Smooth muscle cell (in vitro differentiated cells): ENCODE results near the gene KCNA10. TPM values are rescaled to one million over a fixed set of nuclear protein-coding genes. Genes with fewer than 3 reads are reported as not detected.
A peak's percentile ranks its signal among the peaks of the same experiment; 100 is the strongest.

Experiments used
- DNase-seq: peaks from one replicate; lab custom pipeline; 2025; ENCODE audit not compliant: unreplicated experiment; lab: John Stamatoyannopoulos, UW
- H2AFZ ChIP-seq: fragments of 200-600 bp; sonication (generic); 2 replicates; pipeline ENCODE4 v1.6.0; 2016; ENCODE audit warnings: antibody characterized with exemption, low read depth, mild to moderate bottlenecking
- H3F3A ChIP-seq: fragments of 200-600 bp; sonication (generic); 2 replicates; pipeline ENCODE4 v1.6.0; 2017; ENCODE audit warnings: antibody characterized with exemption, low read depth
- H3K27ac ChIP-seq: fragments of 200-600 bp; sonication (generic); 2 replicates; pipeline ENCODE4 v1.5.1; 2016; ENCODE audit warnings: low read depth, mild to moderate bottlenecking
- H3K27me3 ChIP-seq: fragments of 200-600 bp; sonication (generic); 2 replicates; pipeline ENCODE4 v1.6.1; 2016; ENCODE audit warnings: low read depth, mild to moderate bottlenecking
- H3K36me3 ChIP-seq: fragments of 200-600 bp; sonication (generic); 2 replicates; pipeline ENCODE4 v1.5.1; 2016; ENCODE audit warnings: low read depth
- H3K4me1 ChIP-seq: fragments of 200-600 bp; sonication (generic); 2 replicates; pipeline ENCODE4 v1.5.1; 2016; ENCODE audit warnings: low read depth
- H3K4me2 ChIP-seq: fragments of 200-600 bp; sonication (generic); 2 replicates; pipeline ENCODE4 v1.6.0; 2016; ENCODE audit warnings: mild to moderate bottlenecking
- H3K4me3 ChIP-seq: fragments of 200-600 bp; sonication (generic); 2 replicates; pipeline ENCODE4 v1.5.1; 2016; ENCODE audit warnings: mild to moderate bottlenecking
- H3K79me2 ChIP-seq: fragments of 200-600 bp; sonication (generic); 2 replicates; pipeline ENCODE4 v1.6.0; 2016; ENCODE audit warnings: low read depth, mild to moderate bottlenecking
- H3K9ac ChIP-seq: fragments of 200-600 bp; sonication (generic); 2 replicates; pipeline ENCODE4 v1.6.0; 2016; ENCODE audit warnings: low read depth
- H3K9me3 ChIP-seq: fragments of 200-600 bp; sonication (generic); replicated peaks from 2 replicates; pipeline ENCODE4 v1.5.1; 2016; ENCODE audit warnings: low read depth
- H4K20me1 ChIP-seq: fragments of 200-600 bp; sonication (generic); 2 replicates; pipeline ENCODE4 v1.6.0; 2016; ENCODE audit warnings: low read depth
- WGBS: methylation state at CpG from one replicate; pipeline ENCODE4 v1.1.7; 2016; ENCODE audit warnings: low lambda C conversion rate; 5-methylcytosine and 5-hydroxymethylcytosine counted together
- polyA plus RNA-seq: library from polyadenylated mRNA; unstranded; fragments of >200 nt; fragmentation: Nextera tagmentation; extraction: Ambion mirVana; gene quantifications from 2 replicates; pipeline ENCODE4 v1.2.1, GENCODE V29; 2016
- total RNA-seq: library from RNA; depleted of rRNA; stranded (reverse); fragments of >200 nt; gene quantifications from 2 replicates; pipeline ENCODE4 v1.2.3, GENCODE V29; 2014
- TF ChIP-seq, protein P1 (sequence below): fragments of 200-600 bp; sonication (generic); IDR thresholded peaks from 2 replicates; pipeline ENCODE4 v1.5.1; 2017; ENCODE audit warnings: borderline replicate concordance, mild to moderate bottlenecking, antibody characterized with exemption; ENCODE audit not compliant: insufficient read depth, poor library complexity, severe bottlenecking

Gene KCNA10
- total and polyA plus RNA-seq, 2 experiments from 2014 or later, result not detected

DNA sequence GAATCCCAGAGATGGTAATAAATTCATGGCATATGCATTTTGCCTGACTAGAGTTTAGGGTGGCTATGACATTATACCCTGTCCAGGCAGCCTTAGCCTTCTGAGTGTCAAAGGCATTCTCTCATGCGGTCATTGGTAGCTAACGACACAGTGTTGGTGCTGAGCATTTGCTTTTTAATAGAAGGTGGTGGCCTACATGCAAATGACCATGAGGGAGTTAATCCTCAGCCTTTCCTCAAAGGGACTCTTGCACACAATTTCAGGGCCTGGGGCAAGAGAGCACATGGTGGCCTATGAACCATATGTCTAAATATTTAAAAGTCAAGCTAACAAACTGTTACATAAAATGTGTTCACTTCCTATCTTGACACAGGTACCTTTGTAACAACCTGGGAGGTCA lies 30.9 kb upstream of the KCNA10 start:
- no peak overlapping the region for H3K27ac ChIP-seq
- H3K79me2 ChIP-seq, result no peaks in the 10 kb centered on the region
- no peak for DNase-seq
- H2AFZ ChIP-seq, result no peak overlapping the region
- no peaks in the 10 kb centered on the region for H3K4me1 ChIP-seq
- no peak overlapping the region for H3K4me2 ChIP-seq
- no peaks in the 10 kb centered on the region for H4K20me1 ChIP-seq
- H3K9ac ChIP-seq, result no peak overlapping the region
- WGBS, result 55% methylated on average over 2 of the region's 2 CpGs
- H3K4me3 ChIP-seq, result no peak overlapping the region
- H3F3A ChIP-seq, result no peaks in the 10 kb centered on the region
- H3K9me3 ChIP-seq, result no peaks in the 10 kb centered on the region
- no peaks in the 10 kb centered on the region for H3K36me3 ChIP-seq
- TF ChIP-seq, protein P1, sequence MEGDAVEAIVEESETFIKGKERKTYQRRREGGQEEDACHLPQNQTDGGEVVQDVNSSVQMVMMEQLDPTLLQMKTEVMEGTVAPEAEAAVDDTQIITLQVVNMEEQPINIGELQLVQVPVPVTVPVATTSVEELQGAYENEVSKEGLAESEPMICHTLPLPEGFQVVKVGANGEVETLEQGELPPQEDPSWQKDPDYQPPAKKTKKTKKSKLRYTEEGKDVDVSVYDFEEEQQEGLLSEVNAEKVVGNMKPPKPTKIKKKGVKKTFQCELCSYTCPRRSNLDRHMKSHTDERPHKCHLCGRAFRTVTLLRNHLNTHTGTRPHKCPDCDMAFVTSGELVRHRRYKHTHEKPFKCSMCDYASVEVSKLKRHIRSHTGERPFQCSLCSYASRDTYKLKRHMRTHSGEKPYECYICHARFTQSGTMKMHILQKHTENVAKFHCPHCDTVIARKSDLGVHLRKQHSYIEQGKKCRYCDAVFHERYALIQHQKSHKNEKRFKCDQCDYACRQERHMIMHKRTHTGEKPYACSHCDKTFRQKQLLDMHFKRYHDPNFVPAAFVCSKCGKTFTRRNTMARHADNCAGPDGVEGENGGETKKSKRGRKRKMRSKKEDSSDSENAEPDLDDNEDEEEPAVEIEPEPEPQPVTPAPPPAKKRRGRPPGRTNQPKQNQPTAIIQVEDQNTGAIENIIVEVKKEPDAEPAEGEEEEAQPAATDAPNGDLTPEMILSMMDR, result no peak
- H3K27me3 ChIP-seq, result peaks cover 70% of the 10 kb centered on the region

DNA sequence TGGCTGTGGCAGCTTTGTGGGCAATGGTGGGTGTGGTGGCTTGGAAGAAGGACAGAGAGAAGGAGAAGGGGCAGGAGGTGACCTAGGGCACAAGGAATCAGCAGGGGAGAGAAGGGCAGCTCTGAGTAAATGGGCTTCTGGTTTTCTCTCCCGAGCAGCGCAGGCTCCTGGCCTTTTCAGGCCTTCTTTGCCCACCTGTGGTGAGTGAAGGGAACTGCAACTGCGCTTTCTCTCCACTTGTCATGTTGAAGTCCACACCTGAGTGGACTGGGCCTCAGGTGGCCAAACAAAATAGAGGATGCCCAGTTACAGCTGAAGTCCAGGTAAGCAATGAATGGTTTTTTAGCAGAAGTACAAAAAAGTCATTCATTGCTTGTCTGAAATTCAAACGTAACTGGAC lies 29.4 kb upstream of the KCNA10 start:
- DNase-seq, result no peak
- no peaks in the 10 kb centered on the region for H3K36me3 ChIP-seq
- H4K20me1 ChIP-seq, result no peaks in the 10 kb centered on the region
- H3F3A ChIP-seq, result no peaks in the 10 kb centered on the region
- no peaks in the 10 kb centered on the region for H3K4me1 ChIP-seq
- peaks cover 64% of the 10 kb centered on the region for H3K27me3 ChIP-seq
- no peak overlapping the region for H3K4me3 ChIP-seq
- no peak overlapping the region for H3K9ac ChIP-seq
- no peak overlapping the region for H3K27ac ChIP-seq
- H3K79me2 ChIP-seq, result no peaks in the 10 kb centered on the region
- H3K9me3 ChIP-seq, result no peaks in the 10 kb centered on the region
- no peak overlapping the region for H2AFZ ChIP-seq
- WGBS, result 38% methylated on average over 4 of the region's 4 CpGs
- TF ChIP-seq, protein P1, result peak; percentile 42
- no peak overlapping the region for H3K4me2 ChIP-seq

DNA sequence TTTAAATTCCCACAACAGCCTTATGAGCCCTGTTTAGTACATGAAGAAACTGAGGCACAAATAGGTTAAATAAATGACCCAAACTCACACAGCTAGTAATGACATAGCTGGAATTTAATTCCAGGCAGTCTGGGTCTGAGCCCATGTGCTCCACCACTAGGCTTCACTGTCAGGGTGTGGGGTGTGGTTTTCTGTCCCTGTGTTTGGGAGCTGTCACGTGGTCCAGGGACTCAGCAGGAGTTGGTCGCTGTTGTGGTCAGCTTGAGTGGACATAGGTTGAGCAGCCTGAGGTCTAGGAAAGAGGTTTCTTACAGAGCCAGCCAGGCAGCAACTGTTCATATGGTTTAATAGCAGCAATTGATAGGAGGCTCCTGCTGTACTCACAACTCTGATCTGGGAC lies 28.0 kb upstream of the KCNA10 start:
- Histone ChIP-seq H3K9ac (no peak overlapping the region), H3F3A (no peaks in the 10 kb centered on the region), H3K4me1 (no peaks in the 10 kb centered on the region), H4K20me1 (no peaks in the 10 kb centered on the region), H3K36me3 (no peaks in the 10 kb centered on the region), H3K27me3 (peaks cover 50% of the 10 kb centered on the region), H3K9me3 (no peaks in the 10 kb centered on the region), H3K4me3 (no peak overlapping the region), H3K27ac (no peak overlapping the region), H2AFZ (no peak overlapping the region), H3K79me2 (no peaks in the 10 kb centered on the region), H3K4me2 (no peak overlapping the region)
- WGBS, result 59% methylated on average over 2 of the region's 2 CpGs
- no peak for DNase-seq
- TF ChIP-seq, protein P1, result no peak

DNA sequence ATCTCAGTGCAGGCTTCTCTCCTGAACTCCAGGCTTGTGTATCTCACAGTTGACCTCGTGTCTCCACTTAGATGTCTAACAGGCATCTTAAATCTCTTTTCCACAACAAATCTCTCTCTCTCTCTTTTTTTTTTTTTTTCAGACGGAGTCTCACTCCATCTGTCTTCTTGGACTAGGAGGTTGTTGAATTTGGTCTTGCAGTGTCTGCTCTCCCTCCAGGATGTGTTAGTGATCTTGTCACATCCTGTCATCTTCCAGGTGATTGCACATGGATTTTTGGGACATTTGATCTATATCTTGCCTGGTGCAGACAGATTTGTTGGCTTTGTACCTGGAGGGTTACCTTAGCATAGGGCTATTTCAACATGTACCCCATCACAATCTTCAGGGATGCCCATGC lies 26.5 kb upstream of the KCNA10 start:
- WGBS, result 56% methylated on average over 2 of the region's 2 CpGs
- no peaks in the 10 kb centered on the region for H3K79me2 ChIP-seq
- no peaks in the 10 kb centered on the region for H3F3A ChIP-seq
- peaks cover 36% of the 10 kb centered on the region for H3K27me3 ChIP-seq
- no peak overlapping the region for H3K4me2 ChIP-seq
- DNase-seq, result no peak
- H4K20me1 ChIP-seq, result no peaks in the 10 kb centered on the region
- no peaks in the 10 kb centered on the region for H3K36me3 ChIP-seq
- no peak overlapping the region for H3K4me3 ChIP-seq
- H2AFZ ChIP-seq, result no peak overlapping the region
- H3K9me3 ChIP-seq, result no peaks in the 10 kb centered on the region
- no peak overlapping the region for H3K27ac ChIP-seq
- no peaks in the 10 kb centered on the region for H3K4me1 ChIP-seq
- TF ChIP-seq, protein P1, result no peak
- no peak overlapping the region for H3K9ac ChIP-seq
